COLO668 (cell line): ENCODE measurements around the gene LRRC23.

Experiments used
- DNase-seq: peaks from one replicate; lab custom pipeline; 2025; ENCODE audit not compliant: unreplicated experiment; lab: John Stamatoyannopoulos, UW

LRRC23 gene

DNA sequence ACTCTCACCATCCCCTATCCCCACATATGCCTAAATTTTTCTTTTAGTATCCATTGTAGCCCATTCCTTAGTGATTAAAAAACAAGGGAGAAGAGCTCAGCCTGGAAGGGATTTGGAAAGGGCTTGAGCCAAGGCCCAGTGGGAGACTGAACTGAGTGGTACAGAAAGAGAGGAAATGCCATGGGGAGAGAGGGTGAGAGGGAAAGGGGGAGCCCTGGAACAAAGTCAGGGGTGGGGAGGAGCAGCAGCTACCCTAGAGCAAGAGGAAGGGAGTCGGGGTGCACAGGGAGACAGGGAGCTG, 20.6 kb downstream of the LRRC23 start:
- DNase-seq: no peak

- peak; percentile 2 for DNase-seq
Observed at GRCh38 chr12:6925540-6926279, 21.1 kb downstream of the LRRC23 start.

- DNase-seq: peak; percentile 45
Observed at GRCh38 chr12:6927379-6928021, 22.9 kb downstream of the LRRC23 start, which contains the start of gene ATN1. Gene ATN1 (plus strand): TSS chr12:6927959. CDS start chr12:6934002, 6,043 bp downstream.

- peak; percentile 23 for DNase-seq
Observed at GRCh38 chr12:6928022-6928702, 23.5 kb downstream of the LRRC23 start.

- DNase-seq: no peak
Observed at GRCh38 chr12:6928703-6929407, 24.2 kb downstream of the LRRC23 start.

DNA sequence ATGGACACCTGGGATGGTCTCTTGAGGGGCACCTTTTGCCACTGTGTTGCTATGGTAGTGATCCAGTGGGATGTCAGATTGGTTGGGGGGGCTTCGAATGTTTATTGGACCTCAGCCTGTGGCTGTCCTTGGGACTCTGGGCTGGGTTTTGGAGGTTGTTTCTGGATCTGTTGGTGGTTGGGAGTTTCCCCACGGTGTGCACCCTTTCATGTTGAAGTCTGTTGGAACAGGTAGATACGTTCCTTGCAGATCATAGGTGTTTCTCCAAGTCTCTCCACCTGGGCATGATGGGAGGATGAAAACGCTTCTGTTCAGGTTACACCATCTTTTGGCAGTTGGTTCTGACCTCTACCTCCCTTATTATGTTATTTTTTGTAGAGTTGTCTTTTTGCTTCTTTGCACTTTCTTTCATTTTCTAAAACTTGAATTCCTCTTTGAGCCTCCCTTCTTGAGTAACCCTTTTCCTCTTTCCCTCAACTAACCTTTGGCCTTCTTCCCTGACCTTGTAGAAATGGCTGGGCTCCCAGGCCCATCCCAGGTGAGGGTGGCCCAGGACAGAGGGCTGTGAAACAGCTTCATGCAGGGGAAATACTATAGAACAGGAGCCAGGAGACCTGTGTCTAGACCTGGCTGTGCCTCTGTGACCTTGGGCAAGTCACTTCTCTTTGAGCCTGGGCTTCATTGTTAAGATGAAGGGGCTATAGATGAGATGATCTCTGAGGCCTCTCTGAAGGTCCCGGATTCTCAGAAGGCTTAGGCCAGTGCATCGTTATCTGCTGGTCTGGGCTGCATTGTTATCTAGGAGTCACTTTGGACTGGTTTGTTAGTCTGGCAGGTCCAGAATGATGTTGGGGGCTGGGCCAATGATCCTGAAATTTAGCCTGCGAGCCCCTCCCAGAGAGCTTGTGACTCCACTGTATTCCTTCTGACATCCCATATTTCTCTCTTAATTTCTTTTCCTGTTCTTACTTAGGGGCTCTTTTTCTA, 25.1 kb downstream of the LRRC23 start:
- no peak for DNase-seq

DNA sequence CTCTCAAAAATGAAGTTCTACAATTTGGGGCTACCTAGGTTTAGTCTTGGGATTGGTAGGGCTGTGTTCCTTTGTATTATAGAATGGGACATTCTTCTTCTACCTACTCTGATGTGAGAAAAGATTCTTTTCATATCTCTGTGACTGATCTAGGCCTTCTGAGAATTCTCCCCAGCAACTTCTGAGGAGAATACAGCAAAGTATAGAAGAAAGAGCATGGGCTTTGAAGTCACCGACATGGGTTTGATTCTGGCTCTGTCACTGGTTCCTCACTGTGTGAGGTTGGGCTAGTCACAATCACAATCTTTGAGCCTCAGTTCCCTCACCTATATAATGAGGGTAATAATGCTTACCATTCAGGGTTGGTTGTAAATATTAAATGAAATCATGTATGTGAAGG, 28.1 kb downstream of the LRRC23 start:
- no peak for DNase-seq

GRCh38 chr12:6934110-6934509, 29.5 kb downstream of the LRRC23 start:
- DNase-seq: no peak

- no peak for DNase-seq
Observed at GRCh38 chr12:6935371-6936193, 31.0 kb downstream of the LRRC23 start.

DNA sequence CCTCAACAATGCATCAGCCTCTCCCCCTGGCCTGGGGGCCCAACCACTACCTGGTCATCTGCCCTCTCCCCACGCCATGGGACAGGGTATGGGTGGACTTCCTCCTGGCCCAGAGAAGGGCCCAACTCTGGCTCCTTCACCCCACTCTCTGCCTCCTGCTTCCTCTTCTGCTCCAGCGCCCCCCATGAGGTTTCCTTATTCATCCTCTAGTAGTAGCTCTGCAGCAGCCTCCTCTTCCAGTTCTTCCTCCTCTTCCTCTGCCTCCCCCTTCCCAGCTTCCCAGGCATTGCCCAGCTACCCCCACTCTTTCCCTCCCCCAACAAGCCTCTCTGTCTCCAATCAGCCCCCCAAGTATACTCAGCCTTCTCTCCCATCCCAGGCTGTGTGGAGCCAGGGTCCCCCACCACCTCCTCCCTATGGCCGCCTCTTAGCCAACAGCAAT, 31.6 kb downstream of the LRRC23 start:
- DNase-seq: no peak

DNA sequence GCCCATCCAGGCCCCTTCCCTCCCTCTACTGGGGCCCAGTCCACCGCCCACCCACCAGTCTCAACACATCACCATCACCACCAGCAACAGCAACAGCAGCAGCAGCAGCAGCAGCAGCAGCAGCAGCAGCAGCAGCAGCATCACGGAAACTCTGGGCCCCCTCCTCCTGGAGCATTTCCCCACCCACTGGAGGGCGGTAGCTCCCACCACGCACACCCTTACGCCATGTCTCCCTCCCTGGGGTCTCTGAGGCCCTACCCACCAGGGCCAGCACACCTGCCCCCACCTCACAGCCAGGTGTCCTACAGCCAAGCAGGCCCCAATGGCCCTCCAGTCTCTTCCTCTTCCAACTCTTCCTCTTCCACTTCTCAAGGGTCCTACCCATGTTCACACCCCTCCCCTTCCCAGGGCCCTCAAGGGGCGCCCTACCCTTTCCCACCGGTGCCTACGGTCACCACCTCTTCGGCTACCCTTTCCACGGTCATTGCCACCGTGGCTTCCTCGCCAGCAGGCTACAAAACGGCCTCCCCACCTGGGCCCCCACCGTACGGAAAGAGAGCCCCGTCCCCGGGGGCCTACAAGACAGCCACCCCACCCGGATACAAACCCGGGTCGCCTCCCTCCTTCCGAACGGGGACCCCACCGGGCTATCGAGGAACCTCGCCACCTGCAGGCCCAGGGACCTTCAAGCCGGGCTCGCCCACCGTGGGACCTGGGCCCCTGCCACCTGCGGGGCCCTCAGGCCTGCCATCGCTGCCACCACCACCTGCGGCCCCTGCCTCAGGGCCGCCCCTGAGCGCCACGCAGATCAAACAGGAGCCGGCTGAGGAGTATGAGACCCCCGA, 32.2 kb downstream of the LRRC23 start:
- peak; percentile 49 for DNase-seq

DNA sequence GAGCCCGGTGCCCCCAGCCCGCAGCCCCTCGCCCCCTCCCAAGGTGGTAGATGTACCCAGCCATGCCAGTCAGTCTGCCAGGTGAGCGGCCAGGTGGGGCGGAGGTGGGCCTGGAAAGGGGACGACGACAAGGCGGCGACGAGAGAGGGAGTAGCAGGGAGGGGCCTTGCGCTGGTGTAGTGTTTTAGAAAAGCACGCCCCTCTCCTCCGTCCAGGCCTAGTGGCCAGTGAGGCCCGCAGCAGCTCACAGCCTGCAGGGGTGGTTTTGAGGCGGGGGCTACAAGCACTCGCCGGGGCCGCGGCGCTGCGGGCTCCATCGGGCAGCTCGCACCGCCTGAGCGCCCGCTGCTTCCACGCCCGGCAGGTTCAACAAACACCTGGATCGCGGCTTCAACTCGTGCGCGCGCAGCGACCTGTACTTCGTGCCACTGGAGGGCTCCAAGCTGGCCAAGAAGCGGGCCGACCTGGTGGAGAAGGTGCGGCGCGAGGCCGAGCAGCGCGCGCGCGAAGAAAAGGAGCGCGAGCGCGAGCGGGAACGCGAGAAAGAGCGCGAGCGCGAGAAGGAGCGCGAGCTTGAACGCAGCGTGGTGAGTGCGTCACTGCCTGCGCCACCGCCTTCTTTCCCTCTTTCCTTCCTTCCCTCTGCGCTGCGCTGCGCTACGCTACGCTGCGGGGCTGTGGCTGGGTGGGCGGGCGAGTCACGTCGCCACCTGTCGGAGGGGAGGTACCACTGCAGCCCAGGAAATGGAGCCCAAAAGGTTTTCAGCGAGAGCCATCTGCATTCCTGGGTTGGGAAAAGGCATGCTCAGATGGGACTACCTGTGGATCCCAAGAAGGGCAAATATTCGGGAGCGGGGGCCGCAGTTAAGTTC, 33.1 kb downstream of the LRRC23 start:
- peak; percentile 93 for DNase-seq

- DNase-seq: no peak
Observed at GRCh38 chr12:6938353-6939190, 34.0 kb downstream of the LRRC23 start.

DNA sequence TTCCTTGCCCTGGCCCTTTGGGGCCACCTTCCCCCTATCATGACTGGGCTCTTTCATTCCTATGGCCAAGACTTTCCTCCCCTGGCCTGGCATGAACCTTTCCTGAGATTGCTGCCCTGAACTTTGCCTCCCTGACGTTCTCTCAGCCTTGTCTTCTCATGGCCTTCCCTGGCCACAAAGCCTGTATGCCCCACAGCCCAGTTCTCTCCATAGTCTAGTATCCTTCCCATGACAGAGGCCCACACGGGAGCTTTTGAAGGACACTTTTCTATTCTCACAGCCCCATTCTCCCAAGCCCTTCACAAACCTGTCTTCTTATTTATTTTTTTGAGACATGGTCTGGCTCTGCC, 34.5 kb downstream of the LRRC23 start:
- DNase-seq: no peak

GRCh38 chr12:6941267-6941666, 36.6 kb downstream of the LRRC23 start:
- DNase-seq: no peak

DNA sequence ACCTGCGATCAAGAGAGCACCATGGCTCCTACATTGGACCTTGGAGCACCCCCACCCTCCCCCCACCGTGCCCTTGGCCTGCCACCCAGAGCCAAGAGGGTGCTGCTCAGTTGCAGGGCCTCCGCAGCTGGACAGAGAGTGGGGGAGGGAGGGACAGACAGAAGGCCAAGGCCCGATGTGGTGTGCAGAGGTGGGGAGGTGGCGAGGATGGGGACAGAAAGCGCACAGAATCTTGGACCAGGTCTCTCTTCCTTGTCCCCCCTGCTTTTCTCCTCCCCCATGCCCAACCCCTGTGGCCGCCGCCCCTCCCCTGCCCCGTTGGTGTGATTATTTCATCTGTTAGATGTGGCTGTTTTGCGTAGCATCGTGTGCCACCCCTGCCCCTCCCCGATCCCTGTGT, 37.2 kb downstream of the LRRC23 start:
- DNase-seq: no peak

DNA sequence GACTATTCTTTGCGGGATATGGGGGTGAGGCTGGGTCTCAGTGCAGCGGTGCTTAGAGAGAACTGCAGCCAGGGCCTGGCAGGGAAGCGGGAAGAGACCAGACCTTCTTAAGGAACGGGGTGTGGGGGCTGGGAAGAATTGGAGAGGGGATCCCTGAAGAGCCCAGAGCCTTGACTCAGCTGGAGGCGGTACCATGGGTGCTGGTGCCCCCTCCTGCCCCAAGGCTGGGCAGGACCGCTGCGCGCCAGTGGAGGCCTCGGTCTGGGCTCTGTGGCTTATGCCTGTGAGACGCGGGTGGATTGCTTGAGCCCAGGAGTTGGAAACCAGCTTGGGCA, 37.7 kb downstream of the LRRC23 start:
- no peak for DNase-seq
